ENCODE measurements around the gene PIK3R3.

PIK3R3 gene

DNA sequence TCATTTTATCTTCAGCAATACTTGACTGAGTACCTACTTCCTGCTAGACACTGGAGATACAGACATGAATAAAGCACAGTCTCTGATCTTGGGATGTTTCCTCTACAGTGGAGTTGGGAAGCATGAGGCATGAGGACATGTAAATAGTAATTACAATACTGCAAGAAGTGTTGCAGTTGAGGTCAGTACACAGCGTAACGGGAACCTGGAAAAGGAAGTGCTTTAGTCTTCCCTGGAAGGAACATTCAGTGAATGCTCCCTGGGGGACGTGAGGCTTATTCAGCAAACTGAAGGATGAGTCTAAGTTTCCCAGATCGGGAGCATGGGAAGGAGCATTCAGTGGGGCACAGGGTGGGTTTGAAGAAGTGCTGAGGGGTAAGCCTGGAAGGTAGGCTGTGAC, 112.4 kb downstream of the PIK3R3 start:
- DNase-seq = no peak

DNA sequence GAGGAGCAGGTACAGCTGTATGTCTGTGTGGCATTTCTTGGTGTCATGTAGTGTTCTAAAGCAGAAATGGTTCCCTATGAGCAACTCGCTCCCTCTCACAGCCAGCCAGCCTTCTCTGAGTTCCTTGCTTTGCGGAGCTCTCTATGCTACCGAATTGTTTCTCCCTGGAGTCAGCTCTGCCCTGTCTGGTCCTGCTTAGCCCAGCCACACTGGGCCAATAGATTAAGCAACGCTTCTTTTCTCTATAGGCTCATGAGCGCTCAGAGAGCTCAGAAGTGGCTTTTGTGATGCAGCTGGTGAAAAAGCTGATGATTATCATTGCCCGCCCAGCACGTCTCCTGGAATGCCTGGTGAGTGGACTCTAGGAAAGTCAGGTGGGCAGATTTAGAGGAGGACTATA, 113.1 kb downstream of the PIK3R3 start:
- DNase-seq = no peak

DNA sequence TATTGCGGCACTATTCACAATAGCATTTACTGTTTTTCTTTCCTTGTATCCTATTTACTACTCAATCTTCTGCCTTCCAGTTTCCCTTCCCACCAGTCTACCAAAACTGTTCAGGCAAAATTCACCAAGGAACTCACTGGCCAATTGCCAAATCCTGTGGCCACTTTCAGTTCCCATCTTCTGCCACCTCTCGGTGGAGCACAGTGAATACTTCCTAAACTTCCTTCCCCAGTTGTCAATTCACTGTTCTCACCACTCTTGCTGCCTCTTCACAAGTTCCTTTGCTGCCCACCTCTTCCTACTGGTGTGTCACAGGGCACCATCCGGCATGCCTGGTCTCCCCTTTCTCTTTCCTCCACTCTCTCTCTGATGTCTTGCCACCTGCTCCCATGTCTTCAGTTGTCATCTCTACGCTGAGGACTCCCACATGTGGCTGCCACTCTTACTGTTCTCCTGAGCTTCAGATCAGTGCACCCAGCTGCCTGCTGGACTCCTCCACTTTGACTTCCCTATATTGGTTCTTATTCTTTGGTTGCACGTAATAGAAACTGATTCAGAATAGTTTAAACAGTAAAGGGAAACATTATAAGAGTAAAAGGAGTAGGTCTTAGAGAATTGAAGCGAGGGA, 114.4 kb downstream of the PIK3R3 start:
- DNase-seq = no peak

DNA sequence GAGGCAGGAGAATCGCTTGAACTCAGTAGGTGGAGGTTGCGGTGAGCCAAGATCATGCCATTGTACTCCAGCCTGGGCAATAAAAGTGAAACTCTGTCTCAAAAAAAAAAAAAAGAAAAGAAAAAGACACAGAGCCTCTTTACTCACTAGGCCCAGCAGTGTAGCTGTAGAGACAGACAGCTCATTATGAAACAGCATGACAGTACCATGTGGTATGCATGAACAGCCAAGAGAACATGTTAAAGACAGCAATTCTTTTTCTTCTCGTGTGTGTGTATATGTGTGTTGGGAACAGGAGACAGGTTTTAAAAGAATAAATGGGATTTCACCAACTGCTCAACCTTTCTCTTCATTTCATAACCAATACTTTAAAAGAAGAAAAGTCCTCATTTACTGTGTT, 118.8 kb downstream of the PIK3R3 start:
- DNase-seq = no peak

DNA sequence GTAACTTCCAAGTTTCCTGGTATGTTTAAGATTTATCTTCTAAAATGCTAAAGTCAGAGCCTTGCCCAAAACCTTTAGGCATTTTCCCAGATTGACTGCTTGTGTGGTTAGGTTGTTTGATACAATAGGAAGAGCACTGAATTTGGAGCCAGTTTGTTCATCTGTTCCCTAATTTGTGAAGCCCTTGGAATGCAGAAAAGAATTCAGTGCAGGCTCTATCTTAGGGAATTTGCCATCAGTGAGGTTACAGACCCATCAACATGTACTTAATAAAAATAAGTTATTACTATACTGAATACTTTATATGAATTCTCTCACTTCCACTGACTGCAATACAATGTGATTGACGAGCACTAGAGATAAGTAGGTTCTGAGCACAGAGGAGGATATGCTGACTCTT, 120.2 kb downstream of the PIK3R3 start:
- no peak for DNase-seq

DNA sequence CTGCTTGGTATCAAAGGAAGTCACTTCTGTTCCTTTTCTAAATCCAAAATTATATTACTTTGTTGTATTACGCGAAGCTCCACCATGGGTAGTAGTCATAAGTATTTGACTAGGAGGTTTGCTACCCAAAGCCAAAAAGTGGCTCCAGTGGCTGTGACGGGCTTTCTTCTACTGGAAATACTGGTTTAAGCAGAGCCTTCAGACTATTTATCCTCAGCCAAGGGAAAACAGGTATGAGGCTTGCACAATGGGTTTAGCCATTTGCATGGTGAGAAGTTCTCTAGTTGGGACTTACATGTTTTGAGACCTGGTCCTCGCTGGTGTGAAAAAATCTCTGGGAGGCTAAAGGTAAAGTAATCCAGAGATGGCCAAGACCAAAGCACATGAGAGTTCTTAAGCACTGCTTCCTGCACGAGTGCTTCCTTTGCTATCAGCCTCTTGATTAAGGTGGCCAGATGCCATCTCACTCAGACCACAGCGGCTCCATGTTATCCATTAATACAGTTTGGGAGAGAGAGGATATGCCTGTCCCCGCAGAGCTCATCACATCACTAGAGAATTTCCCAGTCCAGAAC, 121.2 kb downstream of the PIK3R3 start:
- DNase-seq = no peak

DNA sequence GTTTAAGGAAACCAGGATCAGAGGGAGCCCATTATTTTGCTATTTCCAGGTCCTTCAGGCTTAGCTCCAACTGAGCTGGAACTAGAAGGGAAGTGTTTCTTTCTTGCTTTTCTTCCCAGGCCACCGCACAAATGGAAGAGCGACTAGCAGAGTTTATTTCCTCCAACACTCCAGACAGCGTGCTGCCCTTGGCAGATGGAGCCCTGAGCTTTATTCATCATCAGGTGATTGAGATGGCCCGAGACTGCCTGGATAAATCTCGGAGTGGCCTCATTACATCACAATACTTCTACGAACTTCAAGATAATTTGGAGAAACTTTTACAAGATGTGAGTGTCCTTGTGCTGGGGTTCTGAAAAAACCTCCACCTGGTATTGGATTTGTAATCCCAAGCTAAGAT, 121.8 kb downstream of the PIK3R3 start:
- DNase-seq = no peak

DNA sequence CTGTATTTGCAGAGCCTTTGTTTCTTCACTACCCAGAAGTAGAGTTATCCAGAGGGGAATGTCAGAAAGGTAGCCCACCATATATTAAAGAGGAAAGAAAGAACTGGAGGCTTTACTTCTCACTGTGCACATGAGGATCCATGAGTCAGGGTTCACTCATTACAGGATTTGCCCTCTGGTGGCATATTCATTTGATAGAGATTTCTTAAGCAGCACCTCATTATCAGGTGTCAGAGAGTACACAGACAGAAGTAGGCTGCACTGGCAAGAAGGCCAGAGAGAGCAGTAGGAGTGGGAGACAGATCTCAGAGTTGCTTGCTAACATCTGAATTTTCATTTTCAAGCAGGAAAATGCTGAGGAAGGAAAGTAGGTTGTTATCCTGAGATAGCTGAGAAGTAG, 123.8 kb downstream of the PIK3R3 start:
- DNase-seq = no peak

DNA sequence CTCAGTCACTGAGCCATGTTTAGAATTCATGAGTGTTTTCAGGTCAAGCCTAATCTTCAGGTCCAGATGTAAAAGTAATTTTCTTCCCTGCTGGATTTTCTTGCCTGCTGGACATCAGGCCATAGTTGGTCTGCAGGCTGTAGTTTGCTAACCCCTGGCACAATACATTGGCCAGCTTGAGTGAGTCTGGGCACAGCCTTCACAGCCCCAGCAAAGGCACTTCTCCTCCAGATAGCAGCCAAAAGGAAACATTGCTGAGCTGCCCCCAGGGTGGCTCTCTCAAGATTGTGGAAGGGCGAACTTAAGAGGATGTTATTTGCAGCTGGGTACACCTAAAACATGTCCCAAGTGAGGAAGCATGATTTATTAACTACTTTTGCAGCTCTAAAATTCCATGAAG, 126.8 kb downstream of the PIK3R3 start:
- no peak for DNase-seq

DNA sequence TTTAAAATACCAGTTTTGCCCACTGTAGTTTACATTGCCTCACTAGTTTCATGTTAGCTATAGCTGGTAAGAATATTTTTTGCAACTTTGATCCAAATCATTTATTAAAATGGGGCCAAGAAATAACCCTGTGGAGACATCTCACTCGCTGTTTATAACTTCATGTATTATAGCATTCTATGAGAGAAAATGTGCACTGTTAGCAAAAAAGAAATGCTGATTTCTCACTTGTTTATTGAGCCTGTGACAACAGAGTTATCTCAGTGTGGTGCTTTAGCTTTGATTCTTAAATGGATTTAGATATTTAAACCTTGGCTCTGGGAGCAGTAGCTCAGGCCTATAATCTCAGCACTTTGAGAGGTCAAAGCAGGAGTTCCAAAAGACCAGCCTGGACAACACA, 127.9 kb downstream of the PIK3R3 start:
- DNase-seq = no peak

DNA sequence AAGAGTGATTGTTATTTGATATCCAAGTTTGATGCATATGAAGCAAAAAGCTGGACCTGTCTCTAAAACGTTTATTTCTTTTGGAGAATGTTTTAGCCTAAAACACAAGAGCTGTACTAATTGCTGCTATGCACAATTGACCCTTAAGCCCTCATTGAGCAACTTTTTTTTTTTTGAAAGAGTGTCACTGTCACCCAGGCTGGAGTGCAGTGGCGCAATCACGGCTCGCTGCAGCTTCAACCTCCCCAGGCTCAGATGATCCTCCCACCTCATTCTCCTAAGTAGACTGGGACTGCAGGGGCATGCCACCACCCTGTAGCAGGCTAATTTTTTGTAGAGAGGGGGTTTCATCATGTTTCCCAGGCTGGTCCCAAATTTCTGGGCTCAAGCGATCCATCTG, 129.1 kb downstream of the PIK3R3 start:
- DNase-seq = no peak

DNA sequence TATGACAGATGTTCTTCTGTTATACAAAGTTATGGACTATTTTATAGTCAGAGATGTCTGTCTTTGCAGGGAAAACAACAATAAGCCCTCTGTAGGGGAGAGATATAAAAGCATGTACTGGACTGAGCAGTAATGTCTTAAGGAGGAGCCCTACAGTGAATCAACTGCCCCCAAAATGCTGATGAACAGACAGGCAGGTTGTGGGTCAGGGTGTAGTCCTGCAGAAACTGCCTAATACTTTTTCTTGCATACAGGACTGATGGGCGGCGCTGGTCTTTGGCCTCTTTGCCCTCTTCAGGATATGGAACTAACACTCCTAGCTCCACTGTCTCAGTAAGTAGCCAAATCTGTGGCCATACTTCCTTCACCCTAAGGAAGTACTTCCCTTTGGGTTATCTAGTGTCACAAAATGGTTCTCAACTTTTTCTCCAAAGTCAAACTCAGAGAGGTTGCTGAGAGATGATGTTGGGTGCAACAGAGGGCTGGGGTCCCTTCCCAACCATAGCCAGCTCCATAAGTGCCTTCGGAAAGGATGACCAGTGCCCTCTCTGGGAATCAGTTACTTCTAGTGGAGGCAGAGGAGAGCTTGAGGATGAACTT, 129.8 kb downstream of the PIK3R3 start:
- no peak for DNase-seq

DNA sequence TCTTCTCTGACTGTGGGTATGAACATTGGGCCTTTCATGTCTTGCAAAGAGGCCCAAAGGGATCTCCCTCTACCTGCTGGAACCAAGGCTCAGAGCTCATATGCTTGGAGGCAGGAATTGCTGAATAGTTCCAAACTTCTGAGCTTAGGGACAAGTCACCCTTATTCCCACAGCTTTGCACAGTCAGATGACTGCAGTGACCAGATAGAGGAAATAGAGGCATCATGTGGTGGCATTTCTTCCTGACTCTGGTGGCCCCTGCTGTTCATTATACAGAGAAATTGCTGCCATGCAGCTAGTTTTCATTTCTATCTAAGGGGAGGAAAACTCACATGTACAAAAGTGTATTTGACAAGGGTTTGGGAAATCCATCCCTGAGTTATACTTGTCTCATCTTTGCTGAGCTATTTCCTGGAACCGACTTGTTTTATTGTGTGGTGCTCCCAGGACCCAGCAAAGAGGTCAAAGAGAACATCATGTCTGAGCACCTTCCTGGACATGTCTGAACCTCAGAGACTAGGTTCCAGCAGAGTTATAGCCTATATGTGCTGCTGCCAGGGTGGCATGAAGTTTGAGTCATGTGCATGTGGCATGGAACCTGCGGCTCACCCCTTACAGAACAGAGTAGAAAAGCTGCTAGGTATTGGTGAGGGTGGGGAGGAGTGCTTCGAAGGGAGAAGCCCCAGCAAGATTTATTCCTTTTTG, 131.2 kb downstream of the PIK3R3 start:
- no peak for DNase-seq

DNA sequence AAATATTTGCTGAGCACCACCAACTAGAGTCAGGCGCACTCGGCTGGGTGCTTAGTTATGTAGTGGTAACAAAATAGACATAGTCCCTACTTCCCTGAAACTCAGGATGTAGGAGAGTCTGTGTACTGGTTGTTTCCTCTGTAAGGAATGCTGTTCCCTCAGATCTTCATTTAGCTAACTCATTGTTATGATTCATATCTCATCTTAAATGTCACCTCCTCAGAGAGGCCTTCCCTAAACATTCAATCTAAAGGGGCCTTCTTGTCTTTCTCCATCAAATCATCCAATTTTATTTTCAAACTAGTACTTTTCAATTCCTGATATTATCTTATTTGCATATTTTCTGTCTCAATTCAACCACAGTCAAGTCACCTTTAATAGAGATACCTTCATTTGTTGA, 132.9 kb downstream of the PIK3R3 start:
- DNase-seq = no peak

DNA sequence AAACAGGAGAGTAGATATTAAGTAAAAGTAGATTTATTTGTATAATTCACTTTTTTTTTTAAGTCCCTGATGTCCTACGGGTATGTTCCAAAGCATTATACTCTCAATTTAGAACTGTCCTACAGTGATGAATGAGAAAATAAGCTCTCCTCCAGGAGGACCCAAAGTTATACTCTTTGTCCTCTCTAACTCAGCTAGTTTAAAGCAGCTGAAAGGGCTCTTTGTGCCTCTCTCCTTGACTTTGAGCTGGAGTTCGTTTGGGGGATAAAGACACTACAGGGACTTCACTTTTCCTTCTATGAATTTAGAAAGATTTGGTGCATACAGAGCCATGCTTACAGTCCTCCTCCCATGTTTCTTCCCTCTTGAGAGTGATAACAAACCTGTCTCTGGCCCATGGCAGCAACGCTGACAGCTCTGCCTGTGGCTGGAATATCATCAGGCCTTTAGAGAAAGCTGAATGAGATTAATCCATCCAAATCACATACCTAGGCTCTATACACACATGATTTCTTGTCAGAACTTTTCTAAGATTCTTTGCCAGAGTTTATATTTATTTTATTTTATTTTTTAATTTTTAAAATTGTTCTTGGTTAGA, 134.3 kb downstream of the PIK3R3 start:
- no peak for DNase-seq

DNA sequence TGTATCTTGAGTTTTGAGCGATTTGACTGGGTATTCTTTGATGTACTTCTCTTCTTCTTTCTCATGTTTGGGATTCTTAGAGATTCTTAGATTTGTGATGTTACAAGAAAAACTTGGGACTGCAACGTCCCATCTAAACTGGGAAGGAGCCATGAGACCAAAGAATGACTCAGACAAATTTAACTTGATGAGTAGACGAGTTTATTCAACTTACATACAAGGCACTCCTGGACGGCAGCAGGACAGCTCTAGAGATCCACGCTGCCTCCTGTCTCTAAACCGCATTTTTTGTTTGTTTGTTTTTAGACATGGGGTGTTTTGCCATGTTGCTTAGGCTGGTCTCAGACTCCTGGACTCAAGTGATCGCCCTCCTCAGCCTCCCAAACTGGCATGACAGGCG, 137.1 kb downstream of the PIK3R3 start:
- no peak for DNase-seq

DNA sequence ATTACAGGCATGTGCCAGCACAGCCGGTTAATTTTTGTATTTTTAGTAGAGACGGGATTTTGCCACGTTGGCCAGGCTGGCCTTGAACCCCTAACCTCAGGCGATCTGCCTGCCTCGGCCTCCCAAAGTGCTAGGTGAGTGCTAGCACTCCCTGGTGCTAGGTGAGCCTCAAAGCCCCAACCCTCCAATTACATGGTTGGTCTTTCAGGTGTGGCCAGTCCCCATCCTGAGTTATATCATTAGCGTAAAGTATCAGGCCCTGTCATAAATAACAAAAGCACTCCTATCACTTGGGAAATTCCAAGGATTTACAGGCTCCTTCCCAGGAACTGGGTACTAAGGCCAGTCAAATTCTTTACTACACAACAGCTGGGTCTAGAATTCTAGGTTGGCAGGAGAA, 138.0 kb downstream of the PIK3R3 start:
- no peak for DNase-seq

Measured in NCI-H2171 treated with DMSO at 0.1 percent for 48 hours (cell line).